Breast epithelium (tissue), 4 donors: ENCODE results near the gene RIIAD1. TPM values are rescaled to one million over a fixed set of nuclear protein-coding genes. Genes with fewer than 3 reads are reported as not detected.
"Not testable (repeated sequence)": the region's sequence is repeated elsewhere in the genome, so short reads cannot be mapped to it uniquely, and the experiment has no call there.

ENCODE experiments used
- DNase-seq, 2 donors: peaks; one replicate each; pipeline ENCODE4 v3.0.0-alpha.2; 2019; ENCODE audit warnings: low spot score in 2 of 2
- H3K27ac ChIP-seq, 2 donors: fragments of 200-600 bp; sonication (generic) in 1 of 2; one replicate each; pipeline ENCODE4 v1.5.1; 2016 to 2019; ENCODE audit warnings: mild to moderate bottlenecking in 1 of 2
- H3K27me3 ChIP-seq, 2 donors: fragments of 200-600 bp; sonication (generic) in 1 of 2; one replicate each; pipeline versions ENCODE4 v1.5.1 to v1.6.0; 2017 to 2019; ENCODE audit warnings: control low read depth in 1 of 2, mild to moderate bottlenecking in 1 of 2
- H3K36me3 ChIP-seq: fragments of 200-600 bp; one replicate; pipeline ENCODE4 v1.5.1; 2019
- H3K4me1 ChIP-seq, 2 donors: fragments of 200-600 bp; sonication (generic); one replicate each; pipeline ENCODE4 v1.5.1; 2016 to 2019; ENCODE audit warnings: control low read depth in 1 of 2
- H3K4me3 ChIP-seq, 3 donors: fragments of 200-600 bp; sonication (generic); 1 replicate in 2 of 3; 2 replicates in 1 of 3; pipeline ENCODE4 v1.5.1; 2016 to 2019; ENCODE audit warnings: mild to moderate bottlenecking in 3 of 3, moderate library complexity in 2 of 3
- H3K9me3 ChIP-seq, 2 donors: fragments of 200-600 bp; sonication (generic) in 1 of 2; one replicate each; pipeline ENCODE4 v1.5.1; 2016 to 2019; ENCODE audit warnings: control low read depth in 1 of 2
- POLR2A ChIP-seq: fragments of 450-650 bp; IDR thresholded peaks from one replicate; pipeline ENCODE4 v1.6.1; 2016; ENCODE audit warnings: antibody characterized with exemption, mild to moderate bottlenecking, moderate library complexity
- POLR2AphosphoS5 ChIP-seq, 3 donors: sonication (generic); formaldehyde crosslinking; IDR thresholded peaks; one replicate each; pipeline ENCODE4 v1.6.1; 2017; ENCODE audit warnings: antibody characterized with exemption in 3 of 3
- intact Hi-C: fragments of 100-400 bp; cut with DNase I; formaldehyde crosslinking; loops from one replicate; pipeline ENCODE4 v1.15.1; 2023; ENCODE audit warnings: low total_unique reads
- total RNA-seq, 3 donors: library from RNA; depleted of rRNA; stranded (reverse); fragments of >200 nt; gene quantifications; one replicate each; pipeline ENCODE4 v1.1.0, GENCODE V29; 2016
- TF ChIP-seq, protein P1 (sequence below), 3 donors: fragments of 450-650 bp; IDR thresholded peaks; one replicate each; pipeline ENCODE4 v1.5.1; 2016 to 2017; ENCODE audit warnings: antibody characterized with exemption in 3 of 3, mild to moderate bottlenecking in 3 of 3, moderate library complexity in 3 of 3

The RIIAD1 gene, protein sequence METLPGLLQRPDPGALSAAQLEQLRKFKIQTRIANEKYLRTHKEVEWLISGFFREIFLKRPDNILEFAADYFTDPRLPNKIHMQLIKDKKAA
- not detected for total RNA-seq

- no peak for DNase-seq
- intact Hi-C loops = no loop called here
- Histone ChIP-seq H3K27me3 (peaks cover 0 to 19% of the 10 kb centered on the region in 2 donors), H3K36me3 (no peaks in the 10 kb centered on the region), H3K4me3 (peak within 1 kb of the TSS; percentile 37 to 57 (median 43)), H3K27ac (peak within 1 kb of the TSS; percentile 7 to 33), H3K9me3 (no peaks in the 10 kb centered on the region), H3K4me1 (no peaks in the 10 kb centered on the region)
- TF ChIP-seq, protein P1, sequence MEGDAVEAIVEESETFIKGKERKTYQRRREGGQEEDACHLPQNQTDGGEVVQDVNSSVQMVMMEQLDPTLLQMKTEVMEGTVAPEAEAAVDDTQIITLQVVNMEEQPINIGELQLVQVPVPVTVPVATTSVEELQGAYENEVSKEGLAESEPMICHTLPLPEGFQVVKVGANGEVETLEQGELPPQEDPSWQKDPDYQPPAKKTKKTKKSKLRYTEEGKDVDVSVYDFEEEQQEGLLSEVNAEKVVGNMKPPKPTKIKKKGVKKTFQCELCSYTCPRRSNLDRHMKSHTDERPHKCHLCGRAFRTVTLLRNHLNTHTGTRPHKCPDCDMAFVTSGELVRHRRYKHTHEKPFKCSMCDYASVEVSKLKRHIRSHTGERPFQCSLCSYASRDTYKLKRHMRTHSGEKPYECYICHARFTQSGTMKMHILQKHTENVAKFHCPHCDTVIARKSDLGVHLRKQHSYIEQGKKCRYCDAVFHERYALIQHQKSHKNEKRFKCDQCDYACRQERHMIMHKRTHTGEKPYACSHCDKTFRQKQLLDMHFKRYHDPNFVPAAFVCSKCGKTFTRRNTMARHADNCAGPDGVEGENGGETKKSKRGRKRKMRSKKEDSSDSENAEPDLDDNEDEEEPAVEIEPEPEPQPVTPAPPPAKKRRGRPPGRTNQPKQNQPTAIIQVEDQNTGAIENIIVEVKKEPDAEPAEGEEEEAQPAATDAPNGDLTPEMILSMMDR (IDR thresholded peaks at IDR 0.05) = no peak
- no peak for TF ChIP-seq POLR2A
- TF ChIP-seq POLR2AphosphoS5 (IDR thresholded peaks at IDR 0.05) = no peak
These were observed at the start of gene RIIAD1 for GRCh38 chr1:151720974-151721787. RIIAD1 (plus strand) TSS chr1:151721522; CDS start chr1:151721537, 15 bp downstream.

- no peaks in the 10 kb centered on the region for H3K36me3 ChIP-seq
- DNase-seq = no peak
- intact Hi-C loops = no loop called here
- H3K4me1 ChIP-seq = no peaks in the 10 kb centered on the region
- TF ChIP-seq POLR2AphosphoS5 (IDR thresholded peaks at IDR 0.05) (no peak), POLR2A (no peak)
- TF ChIP-seq, protein P1 (IDR thresholded peaks at IDR 0.05) = no peak
- no peaks in the 10 kb centered on the region for H3K27me3 ChIP-seq
- H3K4me3 ChIP-seq = no peak overlapping the region
- no peaks in the 10 kb centered on the region for H3K9me3 ChIP-seq
- no peak overlapping the region for H3K27ac ChIP-seq
These were observed 47.9 kb upstream of the RIIAD1 start for GRCh38 chr1:151673407-151673806.

- Histone ChIP-seq H3K9me3 (no peaks in the 10 kb centered on the region), H3K36me3 (no peaks in the 10 kb centered on the region), H3K4me1 (no peaks in the 10 kb centered on the region), H3K4me3 (no peak overlapping the region), H3K27me3 (no peaks in the 10 kb centered on the region), H3K27ac (peak overlapping the region; percentile 59 to 71)
- no peak for DNase-seq
- no peak for TF ChIP-seq POLR2AphosphoS5 (IDR thresholded peaks at IDR 0.05)
- TF ChIP-seq POLR2A = no peak
- TF ChIP-seq, protein P1 (IDR thresholded peaks at IDR 0.05) = no peak
- intact Hi-C loops = no loop called here
These were observed 40.9 kb upstream of the RIIAD1 start for GRCh38 chr1:151680391-151680790.

GRCh38 chr1:151680826-151681225 is 40.5 kb upstream of the RIIAD1 start:
- no peaks in the 10 kb centered on the region for H3K27me3 ChIP-seq
- DNase-seq = no peak
- no peaks in the 10 kb centered on the region for H3K4me1 ChIP-seq
- peak overlapping the region; percentile 59 to 71 for H3K27ac ChIP-seq
- no peaks in the 10 kb centered on the region for H3K9me3 ChIP-seq
- no peak for TF ChIP-seq POLR2AphosphoS5 (IDR thresholded peaks at IDR 0.05)
- TF ChIP-seq, protein P1 (IDR thresholded peaks at IDR 0.05) = no peak
- H3K4me3 ChIP-seq = no peak overlapping the region
- intact Hi-C loops = no loop called here
- H3K36me3 ChIP-seq = no peaks in the 10 kb centered on the region

DNA sequence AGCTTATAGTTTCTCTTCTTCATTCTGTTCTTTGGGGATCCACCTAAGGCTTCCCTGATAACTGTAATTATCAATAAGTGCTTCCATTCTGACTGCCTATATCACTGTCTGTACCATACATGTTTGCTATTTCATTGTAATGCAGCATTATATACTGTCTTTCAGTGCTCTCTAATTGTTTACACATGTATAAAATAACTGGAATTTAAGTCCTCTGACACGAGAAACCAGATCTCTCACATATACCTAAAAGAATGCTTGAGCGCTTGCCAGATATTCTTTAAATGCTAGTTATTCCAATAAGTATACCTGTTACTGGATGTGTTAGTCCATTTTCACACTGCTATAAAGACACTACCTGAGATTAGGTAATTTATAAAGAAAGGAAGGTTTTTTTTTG is 39.4 kb upstream of the RIIAD1 start:
- no peak for DNase-seq
- Histone ChIP-seq H3K4me3 (no peak overlapping the region), H3K36me3 (no peaks in the 10 kb centered on the region), H3K27me3 (no peaks in the 10 kb centered on the region), H3K9me3 (no peaks in the 10 kb centered on the region), H3K4me1 (no peaks in the 10 kb centered on the region), H3K27ac (peak overlapping the region in 1 of 2 donors; percentile 71)
- intact Hi-C loops = no loop called here
- TF ChIP-seq POLR2A (no peak), POLR2AphosphoS5 (IDR thresholded peaks at IDR 0.05) (no peak)
- TF ChIP-seq, protein P1 (IDR thresholded peaks at IDR 0.05) = no peak

DNA sequence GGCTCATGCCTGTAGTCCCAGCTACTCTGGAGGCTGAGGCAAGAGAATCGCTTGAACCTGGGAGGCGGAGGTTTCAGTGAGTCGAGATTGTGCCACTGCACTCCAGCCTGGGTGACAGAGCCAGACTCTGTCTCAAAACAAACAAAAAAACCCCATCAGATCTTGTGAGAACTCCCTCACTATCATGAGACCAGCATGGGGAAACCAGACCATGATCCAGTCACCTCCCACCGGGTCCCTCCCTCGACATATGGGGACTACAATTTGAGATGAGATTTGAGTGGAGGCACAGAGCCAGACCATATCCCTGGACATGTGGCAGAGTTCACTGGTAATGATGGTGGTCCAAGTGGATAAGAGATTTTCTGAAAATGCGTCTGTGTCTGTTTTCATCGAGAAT is 38.4 kb upstream of the RIIAD1 start:
- H3K4me3 ChIP-seq, H3K4me1 ChIP-seq, H3K27me3 ChIP-seq, H3K36me3 ChIP-seq, H3K27ac ChIP-seq, H3K9me3 ChIP-seq, DNase-seq, intact Hi-C loops: not testable (repeated sequence)
